HL-60 (cell line): ENCODE measurements around the gene MAP3K5.

ENCODE experiments used
- DNase-seq, 2 experiments: peaks; one replicate each; pipeline ENCODE4 v3.0.0-alpha.2; 2010 to 2020; ENCODE audit warnings: low read depth in 1 of 2, low spot score in 1 of 2
- H3K27ac ChIP-seq: fragments of 250-450 bp; sonication (Bioruptor Pico); replicated peaks from 2 replicates; pipeline ENCODE4 v1.5.1; 2020; ENCODE audit warnings: mild to moderate bottlenecking, moderate library complexity
- H3K27me3 ChIP-seq: fragments of 250-450 bp; sonication (Bioruptor Pico); 2 replicates; pipeline ENCODE4 v1.5.1; 2021; ENCODE audit warnings: mild to moderate bottlenecking, moderate library complexity; ENCODE audit not compliant: insufficient read depth, poor library complexity, severe bottlenecking
- H3K4me3 ChIP-seq: replicated peaks from 2 replicates; pipeline ENCODE4 v1.5.1; 2011; ENCODE audit warnings: mild to moderate bottlenecking, control low read depth, low read length; ENCODE audit not compliant: insufficient read depth
- GABPA ChIP-seq: IDR thresholded peaks from 2 replicates; pipeline ENCODE4 v1.6.1; 2012; ENCODE audit warnings: low read depth
- POLR2AphosphoS5 ChIP-seq: IDR thresholded peaks from 2 replicates; pipeline ENCODE4 v1.6.1; 2012; ENCODE audit warnings: low read depth
- SPI1 ChIP-seq: IDR thresholded peaks from 2 replicates; pipeline ENCODE4 v1.6.1; 2012; ENCODE audit warnings: low read depth, mild to moderate bottlenecking, borderline replicate concordance
- TF ChIP-seq, protein P1 (sequence below): IDR thresholded peaks from one replicate; pipeline ENCODE4 v1.5.1; 2011; ENCODE audit warnings: low read length, control low read depth, inconsistent platforms; ENCODE audit not compliant: insufficient read depth
- TF ChIP-seq, protein P2 (sequence below): IDR thresholded peaks from 2 replicates; pipeline ENCODE4 v1.6.1; 2012; ENCODE audit warnings: low read depth; ENCODE audit not compliant: insufficient replicate concordance

MAP3K5 gene

DNA sequence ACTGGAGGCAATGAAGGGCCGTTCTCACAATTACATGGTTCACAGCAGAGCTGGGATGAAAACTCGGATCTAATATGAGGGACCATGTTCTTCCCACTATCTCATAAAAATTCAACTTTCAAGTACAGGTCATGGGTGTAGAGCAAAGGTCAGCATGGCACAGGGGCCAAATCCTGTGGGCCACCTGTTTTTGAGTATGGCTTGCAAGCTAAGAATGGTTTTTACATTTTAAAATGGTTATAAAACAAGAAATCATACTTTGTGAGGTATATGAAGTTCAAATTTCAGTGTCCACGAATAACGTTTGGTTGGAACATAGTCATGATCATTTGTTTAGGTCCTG, 4.6 kb downstream of the MAP3K5 start:
- Histone ChIP-seq H3K27ac (peak overlapping the region; percentile 65), H3K27me3 (no peaks in the 10 kb centered on the region), H3K4me3 (no peak overlapping the region)
- no peak for TF ChIP-seq POLR2AphosphoS5
- TF ChIP-seq GABPA: no peak
- DNase-seq: no peak

DNA sequence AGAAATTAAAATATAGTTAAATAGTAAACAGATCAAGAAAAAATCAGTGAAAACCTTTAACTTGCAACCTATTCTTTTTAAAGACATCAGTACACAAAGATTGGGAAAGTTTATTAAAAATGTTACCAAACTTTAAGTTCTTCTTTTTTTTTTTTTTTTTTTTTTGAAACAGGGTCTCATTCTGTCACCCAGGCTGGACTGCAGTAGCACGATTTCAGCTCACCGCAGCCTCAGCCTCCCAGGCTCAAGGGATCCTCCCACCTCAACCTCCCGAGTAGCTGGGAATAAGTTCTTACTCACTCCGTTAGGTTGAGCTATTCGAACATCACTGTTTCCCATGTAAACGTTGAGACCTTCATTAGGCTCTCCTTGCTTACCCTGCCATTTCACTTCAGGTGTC, 5.6 kb downstream of the MAP3K5 start:
- Histone ChIP-seq H3K27ac (peak overlapping the region; percentile 65; the same call in 1 of the 2 replicates), H3K27me3 (no peaks in the 10 kb centered on the region), H3K4me3 (no peak overlapping the region)
- TF ChIP-seq, protein P1, sequence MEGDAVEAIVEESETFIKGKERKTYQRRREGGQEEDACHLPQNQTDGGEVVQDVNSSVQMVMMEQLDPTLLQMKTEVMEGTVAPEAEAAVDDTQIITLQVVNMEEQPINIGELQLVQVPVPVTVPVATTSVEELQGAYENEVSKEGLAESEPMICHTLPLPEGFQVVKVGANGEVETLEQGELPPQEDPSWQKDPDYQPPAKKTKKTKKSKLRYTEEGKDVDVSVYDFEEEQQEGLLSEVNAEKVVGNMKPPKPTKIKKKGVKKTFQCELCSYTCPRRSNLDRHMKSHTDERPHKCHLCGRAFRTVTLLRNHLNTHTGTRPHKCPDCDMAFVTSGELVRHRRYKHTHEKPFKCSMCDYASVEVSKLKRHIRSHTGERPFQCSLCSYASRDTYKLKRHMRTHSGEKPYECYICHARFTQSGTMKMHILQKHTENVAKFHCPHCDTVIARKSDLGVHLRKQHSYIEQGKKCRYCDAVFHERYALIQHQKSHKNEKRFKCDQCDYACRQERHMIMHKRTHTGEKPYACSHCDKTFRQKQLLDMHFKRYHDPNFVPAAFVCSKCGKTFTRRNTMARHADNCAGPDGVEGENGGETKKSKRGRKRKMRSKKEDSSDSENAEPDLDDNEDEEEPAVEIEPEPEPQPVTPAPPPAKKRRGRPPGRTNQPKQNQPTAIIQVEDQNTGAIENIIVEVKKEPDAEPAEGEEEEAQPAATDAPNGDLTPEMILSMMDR: no peak
- TF ChIP-seq, protein P2, sequence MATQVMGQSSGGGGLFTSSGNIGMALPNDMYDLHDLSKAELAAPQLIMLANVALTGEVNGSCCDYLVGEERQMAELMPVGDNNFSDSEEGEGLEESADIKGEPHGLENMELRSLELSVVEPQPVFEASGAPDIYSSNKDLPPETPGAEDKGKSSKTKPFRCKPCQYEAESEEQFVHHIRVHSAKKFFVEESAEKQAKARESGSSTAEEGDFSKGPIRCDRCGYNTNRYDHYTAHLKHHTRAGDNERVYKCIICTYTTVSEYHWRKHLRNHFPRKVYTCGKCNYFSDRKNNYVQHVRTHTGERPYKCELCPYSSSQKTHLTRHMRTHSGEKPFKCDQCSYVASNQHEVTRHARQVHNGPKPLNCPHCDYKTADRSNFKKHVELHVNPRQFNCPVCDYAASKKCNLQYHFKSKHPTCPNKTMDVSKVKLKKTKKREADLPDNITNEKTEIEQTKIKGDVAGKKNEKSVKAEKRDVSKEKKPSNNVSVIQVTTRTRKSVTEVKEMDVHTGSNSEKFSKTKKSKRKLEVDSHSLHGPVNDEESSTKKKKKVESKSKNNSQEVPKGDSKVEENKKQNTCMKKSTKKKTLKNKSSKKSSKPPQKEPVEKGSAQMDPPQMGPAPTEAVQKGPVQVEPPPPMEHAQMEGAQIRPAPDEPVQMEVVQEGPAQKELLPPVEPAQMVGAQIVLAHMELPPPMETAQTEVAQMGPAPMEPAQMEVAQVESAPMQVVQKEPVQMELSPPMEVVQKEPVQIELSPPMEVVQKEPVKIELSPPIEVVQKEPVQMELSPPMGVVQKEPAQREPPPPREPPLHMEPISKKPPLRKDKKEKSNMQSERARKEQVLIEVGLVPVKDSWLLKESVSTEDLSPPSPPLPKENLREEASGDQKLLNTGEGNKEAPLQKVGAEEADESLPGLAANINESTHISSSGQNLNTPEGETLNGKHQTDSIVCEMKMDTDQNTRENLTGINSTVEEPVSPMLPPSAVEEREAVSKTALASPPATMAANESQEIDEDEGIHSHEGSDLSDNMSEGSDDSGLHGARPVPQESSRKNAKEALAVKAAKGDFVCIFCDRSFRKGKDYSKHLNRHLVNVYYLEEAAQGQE: no peak
- TF ChIP-seq SPI1: no peak
- TF ChIP-seq GABPA: no peak
- TF ChIP-seq POLR2AphosphoS5: no peak
- peak in 1 of 2 experiments; percentile 57 for DNase-seq

DNA sequence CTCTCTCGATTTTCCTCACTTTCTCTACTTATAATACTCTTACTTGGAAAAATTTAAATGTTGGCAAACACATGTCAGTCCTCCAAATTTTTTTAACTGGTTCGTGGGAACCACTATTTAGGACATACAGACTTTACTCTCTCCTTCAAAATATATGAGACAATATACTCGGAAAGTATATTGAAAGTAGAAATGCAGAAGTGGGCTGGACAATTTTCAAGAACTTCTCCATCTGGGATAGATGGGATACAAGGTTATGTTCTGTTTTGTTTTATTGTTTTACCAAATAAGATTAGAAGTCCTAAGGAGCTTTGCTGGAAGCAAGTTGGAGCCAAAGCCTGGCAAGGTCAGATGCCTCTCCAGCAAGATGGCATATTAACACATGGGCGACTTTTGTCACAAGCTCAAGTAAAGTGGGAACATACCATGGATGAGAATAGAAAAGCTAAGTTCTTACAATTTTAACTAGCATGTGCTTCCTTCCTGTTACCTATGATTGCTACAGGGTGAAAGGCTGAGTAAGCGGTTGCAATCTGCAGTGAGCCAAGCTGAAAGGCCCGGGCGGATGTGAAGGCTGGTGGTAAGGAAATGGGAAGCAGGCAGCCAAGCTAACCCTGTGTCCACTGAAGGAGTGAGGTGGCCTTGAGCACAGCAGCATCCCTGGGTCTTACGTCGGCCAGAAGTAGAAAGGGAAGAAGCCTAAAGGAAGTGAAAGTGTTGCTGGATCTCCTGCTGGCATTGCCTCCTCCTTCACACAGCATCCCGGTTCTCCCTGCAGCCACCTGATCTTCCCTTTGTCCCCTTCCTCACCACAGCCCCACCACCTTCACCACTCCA, 7.1 kb downstream of the MAP3K5 start:
- peak; percentile 90 to 94 for DNase-seq
- H3K27ac ChIP-seq: peak overlapping the region; percentile 74
- peak overlapping the region; percentile 61 for H3K4me3 ChIP-seq
- peak; percentile 72 for TF ChIP-seq SPI1
- TF ChIP-seq, protein P1: no peak
- TF ChIP-seq POLR2AphosphoS5: peak; percentile 43; the same call in 1 of the 2 replicates
- 0 out of 2 replicates have a peak, but pooled peaks have one; percentile 12 for TF ChIP-seq GABPA
- TF ChIP-seq, protein P2: no peak
- no peaks in the 10 kb centered on the region for H3K27me3 ChIP-seq

DNA sequence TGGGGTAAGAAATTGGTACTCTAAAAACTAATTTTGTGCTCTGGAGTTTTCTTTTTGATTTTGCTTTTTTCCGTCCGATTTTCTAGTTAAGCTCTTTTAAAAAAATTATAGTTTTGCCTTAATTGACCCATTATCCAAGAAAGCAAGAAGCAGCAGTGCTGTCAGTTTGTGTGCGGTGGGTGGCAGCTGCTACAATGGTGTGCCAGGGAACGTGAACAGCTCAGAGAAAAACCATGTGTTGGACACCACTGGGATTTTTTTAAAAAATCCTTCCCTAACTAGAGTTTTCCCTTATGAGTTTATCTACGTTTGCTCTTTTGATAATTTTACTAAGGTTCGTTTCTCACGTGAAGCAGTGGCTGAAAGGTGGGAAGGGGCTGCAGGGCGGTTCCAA, 8.0 kb downstream of the MAP3K5 start:
- H3K4me3 ChIP-seq: peak overlapping the region; percentile 61
- TF ChIP-seq POLR2AphosphoS5: 0 out of 2 replicates have a peak, but pooled peaks have one; percentile 1
- TF ChIP-seq, protein P2: no peak
- peak overlapping the region; percentile 74 for H3K27ac ChIP-seq
- no peaks in the 10 kb centered on the region for H3K27me3 ChIP-seq
- no peak for DNase-seq
